Measurements from ENCODE around the gene MBOAT7.

DNA sequence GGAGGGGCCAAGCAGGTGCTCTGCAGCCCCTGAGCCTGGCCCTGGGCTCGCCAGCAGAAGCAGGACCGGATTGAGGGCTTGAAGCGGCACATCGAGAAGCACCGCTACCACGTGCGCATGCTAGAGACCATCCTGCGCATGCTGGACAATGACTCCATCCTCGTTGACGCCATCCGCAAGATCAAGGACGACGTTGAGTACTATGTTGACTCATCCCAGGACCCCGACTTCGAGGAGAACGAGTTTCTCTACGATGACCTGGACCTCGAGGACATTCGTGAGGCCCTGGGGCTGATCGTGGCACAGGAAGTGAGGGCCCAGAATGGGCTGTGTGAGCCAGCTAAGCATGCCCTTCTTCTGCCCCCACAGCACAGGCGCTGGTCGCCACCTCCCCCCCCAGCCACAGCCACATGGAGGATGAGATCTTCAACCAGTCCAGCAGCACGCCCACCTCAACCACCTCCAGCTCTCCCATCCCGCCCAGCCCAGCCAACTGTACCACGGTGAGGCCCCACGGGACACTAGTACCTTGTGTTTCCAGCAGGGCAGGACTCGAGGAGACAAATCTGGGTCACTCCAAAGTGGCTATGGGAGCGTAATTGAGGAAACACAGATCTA lies 43.7 kb downstream of the MBOAT7 start:
- TF ChIP-seq CTCF (IDR thresholded peaks at IDR 0.05) (no peak), POLR2A (IDR thresholded peaks at IDR 0.05) (no peak)
